H1 (cell line): ENCODE data around the gene CST11. TPM values are rescaled to one million over a fixed set of nuclear protein-coding genes. Genes with fewer than 3 reads are reported as not detected.

Experiments
- CHD7 ChIP-seq: fragments of 300-600 bp; sonication (generic); IDR thresholded peaks from 2 replicates; pipeline ENCODE4 v1.7.1; 2012; ENCODE audit warnings: low read length, moderate library complexity, mild to moderate bottlenecking, inconsistent platforms; ENCODE audit not compliant: insufficient replicate concordance
- CREB1 ChIP-seq: IDR thresholded peaks from 2 replicates; pipeline ENCODE4 v1.6.1; 2012; ENCODE audit warnings: inconsistent platforms
- KDM1A ChIP-seq: fragments of 200-600, 300-600 bp; sonication (generic); IDR thresholded peaks from 2 replicates; pipeline ENCODE4 v1.7.1; 2016; ENCODE audit warnings: mild to moderate bottlenecking, low read length, borderline replicate concordance
- SP1 ChIP-seq: IDR thresholded peaks from 2 replicates; pipeline ENCODE4 v1.6.1; 2011; ENCODE audit warnings: low read depth, low read length
- TCF12 ChIP-seq: IDR thresholded peaks from 2 replicates; pipeline ENCODE4 v1.6.1; 2011; ENCODE audit warnings: low read depth, mild to moderate bottlenecking, low read length
- polyA plus RNA-seq, 7 experiments: library from polyadenylated mRNA; depleted of rRNA in 3 of 7; stranded (reverse) in 5 of 7; unstranded in 2 of 7; fragments of >200 nt in 5 of 7; fragments of 200-250 nt in 2 of 7; gene quantifications; 1 replicate in 5 of 7; 2 replicates in 1 of 7; 4 replicates in 1 of 7; pipeline versions ENCODE4 v1.2.1 to v1.2.3, GENCODE V29; 2011 to 2013; ENCODE audit warnings: missing spikeins in 2 of 7, mixed read lengths in 2 of 7
- total RNA-seq: library from RNA; stranded (reverse); fragmentation: NEBNext Ultra II Directional; extraction: Animal tissue kit (Norgen Biotek cat#: 25700); gene quantifications from 2 replicates; pipeline ENCODE4 v1.2.1, GENCODE V29; 2021

Gene CST11
- total and polyA plus RNA-seq, 2 of the 8 experiments (the other 6 are each of a cell fraction or from before 2014, with no cell fraction given), result 2.0 TPM; not detected in 1

GRCh38 chr20:23417861-23418260, 34.8 kb downstream of the CST11 start (continued):
- TF ChIP-seq CHD7 (no peak), CREB1 (no peak), TCF12 (no peak), SP1 (no peak), KDM1A (no peak)
